ENCODE measurements around the gene SERPINF2.
"Not testable (repeated sequence)": the region's sequence is repeated elsewhere in the genome, so short reads cannot be mapped to it uniquely, and the experiment has no call there.

The SERPINF2 gene

DNA sequence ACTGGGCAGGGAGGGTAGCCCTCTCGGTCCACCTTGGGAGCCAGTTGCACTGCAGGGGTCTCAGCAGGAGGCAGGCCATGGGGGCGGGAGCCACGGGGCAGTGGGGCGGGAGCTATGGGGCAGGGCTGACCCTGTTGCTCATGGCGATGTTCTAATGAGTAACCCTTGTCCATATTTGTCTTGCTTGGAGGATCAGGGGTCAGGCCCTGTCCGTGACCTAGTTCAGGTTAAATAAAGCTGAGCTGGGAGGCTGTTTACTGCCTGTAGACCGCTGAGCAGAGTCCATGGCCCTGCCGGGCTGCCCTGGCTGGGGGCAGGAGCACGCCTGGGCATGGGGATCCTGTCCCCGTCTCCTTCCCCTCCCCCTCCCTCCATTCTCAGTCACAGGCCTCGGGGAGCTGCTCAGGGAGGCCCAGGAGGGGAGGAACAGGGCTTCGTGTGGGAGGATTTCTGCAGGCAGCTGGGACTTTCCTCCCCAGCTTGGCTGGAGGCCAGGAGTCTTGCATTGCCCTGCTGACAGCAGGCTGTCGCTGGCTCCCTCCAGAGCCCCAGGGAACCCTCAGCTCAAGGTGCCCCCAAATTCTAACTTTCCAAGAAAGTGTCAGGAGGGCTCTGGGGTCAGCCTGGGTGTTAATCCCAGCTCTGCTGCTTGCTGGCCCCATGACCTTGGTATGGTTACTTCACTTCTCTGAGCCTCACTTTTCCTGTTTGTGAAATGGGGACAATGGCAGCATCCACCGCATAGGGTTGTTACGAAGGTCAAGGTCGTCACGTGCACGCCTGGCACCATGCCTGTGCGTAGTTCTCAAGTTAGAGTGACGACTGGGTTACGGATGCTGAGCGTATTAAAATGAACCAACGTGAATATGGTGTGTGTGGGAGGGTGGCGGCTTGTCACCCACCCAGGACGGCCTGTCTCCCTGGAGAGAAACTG is 6.1 kb upstream of the SERPINF2 start:
- no peak for DNase-seq

DNA sequence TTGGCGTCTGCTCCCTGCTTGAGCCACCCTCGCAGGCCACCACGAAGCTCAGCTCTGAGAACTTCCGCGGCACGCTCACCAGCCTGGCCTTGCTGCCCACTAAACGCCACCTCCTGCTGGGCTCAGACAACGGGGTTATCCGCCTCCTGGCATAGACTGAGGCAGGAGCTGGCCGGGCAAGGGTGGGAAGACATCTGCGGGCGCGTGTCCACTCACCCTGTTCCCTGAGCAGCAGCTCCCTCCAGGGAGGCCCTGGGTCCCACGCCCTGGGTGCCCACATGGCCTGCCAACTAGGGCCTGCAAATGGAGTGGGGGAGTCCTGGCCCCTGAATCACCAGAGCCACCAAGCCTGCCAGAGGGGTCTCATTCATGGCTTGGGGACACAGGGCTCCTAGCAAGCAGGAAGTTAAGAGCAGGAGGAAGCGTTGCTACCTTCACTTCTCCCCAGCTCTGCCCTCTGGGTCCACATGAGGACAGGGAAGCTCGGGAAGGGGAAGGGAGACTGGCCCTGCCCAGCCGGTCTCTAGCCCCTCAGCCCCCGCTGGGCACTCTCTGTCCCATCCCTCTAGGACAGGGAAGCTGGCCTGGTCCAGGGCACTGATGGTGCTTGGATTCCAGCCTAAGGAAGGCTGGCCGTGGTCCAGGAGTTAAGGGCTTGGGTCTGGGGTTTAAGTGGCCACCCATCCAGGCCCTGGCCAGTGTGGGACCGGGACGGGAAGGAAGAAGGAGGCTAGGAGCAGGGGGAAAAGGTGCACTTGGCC is 5.0 kb upstream of the SERPINF2 start:
- DNase-seq, result no peak

DNA sequence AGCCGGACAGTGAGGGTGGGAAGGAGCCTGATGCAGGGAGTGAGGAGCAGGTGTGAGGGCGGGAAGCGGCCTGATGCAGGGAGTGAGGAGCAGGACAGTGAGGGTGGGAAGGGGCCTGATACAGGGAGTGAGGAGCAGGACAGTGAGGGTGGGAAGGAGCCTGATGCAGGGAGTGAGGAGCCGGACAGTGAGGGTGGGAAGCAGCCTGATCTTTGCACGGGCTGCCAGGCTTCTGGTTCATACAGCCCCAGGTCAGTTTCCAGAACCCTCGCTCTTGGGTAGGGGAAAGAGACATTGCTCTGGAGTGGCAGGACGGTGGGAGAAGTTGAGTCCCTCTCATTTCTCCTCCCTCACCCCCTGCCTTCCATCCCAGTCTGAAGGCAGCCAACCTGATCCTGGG is 772 bp upstream of the SERPINF2 start:
- DNase-seq, result not testable (repeated sequence)

DNA sequence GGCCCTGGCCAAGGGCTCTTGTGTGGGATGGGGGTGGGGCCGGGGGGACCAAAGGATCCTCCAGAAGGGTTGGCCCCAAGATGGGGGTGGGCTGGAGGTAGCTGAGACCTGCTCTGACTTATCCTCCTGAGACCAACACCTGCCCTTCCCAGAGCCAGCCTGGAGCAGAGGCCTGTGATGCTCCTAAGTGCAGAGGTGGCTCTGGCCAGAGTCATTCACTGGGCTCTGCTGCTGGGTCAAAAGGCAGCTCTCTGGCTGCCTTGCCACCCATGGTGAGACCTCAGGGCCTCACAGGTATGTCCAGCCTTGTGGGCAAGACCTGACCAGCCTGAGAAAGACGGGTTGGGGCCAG is 393 bp downstream of the SERPINF2 start:
- DNase-seq, result no peak

DNA sequence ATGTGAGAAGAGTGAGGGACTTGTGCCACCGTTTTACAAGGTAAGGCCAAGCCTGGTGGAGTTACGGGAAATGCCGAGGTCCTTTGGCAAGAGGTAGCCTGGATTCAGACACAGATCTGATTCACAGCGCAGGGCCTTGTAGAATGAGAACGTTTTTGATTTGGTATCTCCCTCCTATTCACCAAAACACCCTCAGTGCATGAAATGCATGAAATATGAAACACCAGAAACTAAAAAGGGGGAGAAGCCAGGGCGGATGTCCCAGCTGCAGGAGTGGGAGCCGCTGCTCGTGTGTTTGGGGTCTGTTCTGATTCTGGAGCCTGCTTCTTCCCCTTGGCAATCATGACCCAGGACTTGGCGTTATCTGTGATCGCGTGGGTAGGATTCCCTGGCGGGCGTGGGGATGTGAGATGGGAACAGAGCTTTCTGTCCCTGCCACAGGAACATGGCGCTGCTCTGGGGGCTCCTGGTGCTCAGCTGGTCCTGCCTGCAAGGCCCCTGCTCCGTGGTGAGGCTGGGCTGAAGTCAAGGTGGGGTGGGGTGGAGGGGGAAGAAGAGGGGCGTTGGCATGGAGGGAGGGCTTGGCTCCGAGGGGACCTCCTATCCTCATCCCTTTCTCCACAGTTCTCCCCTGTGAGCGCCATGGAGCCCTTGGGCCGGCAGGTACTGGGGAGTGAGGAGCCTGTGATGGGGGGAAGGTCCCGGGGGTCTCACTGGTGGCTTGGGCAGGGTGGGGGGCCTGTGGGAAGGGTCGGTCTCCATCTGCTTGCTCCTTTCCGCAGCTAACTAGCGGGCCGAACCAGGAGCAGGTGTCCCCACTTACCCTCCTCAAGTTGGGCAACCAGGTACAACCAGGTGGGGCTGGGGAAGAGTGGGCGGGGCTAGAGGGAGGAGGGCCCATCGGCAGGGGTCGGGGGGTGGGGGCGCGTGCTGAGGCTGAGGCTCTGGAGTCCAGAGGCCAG is 2.2 kb downstream of the SERPINF2 start:
- DNase-seq, result no peak

DNA sequence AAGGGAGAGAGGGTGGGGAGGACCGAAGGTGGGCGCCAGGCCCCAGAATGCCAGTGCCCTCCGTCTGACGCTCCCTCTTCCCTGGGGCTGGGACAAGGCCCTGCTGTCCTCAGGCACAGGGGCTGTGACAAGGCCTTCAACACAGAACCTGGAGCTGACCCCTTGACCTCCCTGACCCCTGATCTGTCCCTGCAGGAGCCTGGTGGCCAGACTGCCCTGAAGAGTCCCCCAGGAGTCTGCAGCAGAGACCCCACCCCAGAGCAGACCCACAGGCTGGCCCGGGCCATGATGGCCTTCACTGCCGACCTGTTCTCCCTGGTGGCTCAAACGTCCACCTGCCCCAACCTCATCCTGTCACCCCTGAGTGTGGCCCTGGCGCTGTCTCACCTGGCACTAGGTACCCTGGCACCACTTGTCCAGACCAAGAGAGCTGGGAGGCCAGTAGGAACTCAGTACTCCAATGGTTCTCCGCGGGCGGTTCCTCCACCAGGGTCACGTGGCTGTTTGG is 2.9 kb downstream of the SERPINF2 start:
- no peak for DNase-seq

DNA sequence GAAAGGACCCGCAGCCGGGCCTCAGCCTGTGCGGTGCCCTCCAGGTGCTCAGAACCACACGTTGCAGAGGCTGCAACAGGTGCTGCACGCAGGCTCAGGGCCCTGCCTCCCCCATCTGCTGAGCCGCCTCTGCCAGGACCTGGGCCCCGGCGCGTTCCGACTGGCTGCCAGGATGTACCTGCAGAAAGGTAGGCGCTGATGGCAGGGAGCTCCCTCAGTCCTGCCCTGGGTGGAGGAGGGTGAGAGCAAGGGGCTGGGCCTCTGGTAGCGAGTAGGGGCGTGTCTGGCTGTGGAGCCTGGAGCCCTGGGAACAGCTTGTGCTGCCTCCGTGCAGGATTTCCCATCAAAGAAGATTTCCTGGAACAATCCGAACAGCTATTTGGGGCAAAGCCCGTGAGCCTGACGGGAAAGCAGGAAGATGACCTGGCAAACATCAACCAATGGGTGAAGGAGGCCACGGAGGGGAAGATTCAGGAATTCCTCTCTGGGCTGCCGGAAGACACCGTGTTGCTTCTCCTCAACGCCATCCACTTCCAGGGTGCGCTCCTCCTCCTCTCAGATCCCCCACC is 4.4 kb downstream of the SERPINF2 start:
- DNase-seq, result no peak

DNA sequence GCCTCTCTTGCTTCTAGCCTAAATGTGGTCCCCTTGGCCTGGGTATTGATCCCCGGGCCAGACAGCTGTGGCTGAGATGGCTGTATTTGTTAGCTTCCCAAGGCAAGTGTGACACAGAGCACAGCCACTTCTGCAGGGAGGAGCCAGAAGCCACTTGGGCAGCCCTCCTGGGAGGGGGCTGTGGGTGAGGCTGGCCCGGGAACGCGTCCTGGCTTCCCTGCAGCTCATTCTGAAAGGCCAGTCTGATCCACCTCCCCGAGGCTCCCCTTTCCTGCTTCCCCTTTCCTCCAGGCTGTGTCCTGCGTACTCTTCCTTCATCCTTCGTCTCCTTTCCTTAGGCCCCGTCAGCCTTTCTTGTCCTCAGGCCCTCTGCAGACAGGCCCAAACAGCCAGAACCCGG is 8.0 kb downstream of the SERPINF2 start:
- DNase-seq, result no peak

DNA sequence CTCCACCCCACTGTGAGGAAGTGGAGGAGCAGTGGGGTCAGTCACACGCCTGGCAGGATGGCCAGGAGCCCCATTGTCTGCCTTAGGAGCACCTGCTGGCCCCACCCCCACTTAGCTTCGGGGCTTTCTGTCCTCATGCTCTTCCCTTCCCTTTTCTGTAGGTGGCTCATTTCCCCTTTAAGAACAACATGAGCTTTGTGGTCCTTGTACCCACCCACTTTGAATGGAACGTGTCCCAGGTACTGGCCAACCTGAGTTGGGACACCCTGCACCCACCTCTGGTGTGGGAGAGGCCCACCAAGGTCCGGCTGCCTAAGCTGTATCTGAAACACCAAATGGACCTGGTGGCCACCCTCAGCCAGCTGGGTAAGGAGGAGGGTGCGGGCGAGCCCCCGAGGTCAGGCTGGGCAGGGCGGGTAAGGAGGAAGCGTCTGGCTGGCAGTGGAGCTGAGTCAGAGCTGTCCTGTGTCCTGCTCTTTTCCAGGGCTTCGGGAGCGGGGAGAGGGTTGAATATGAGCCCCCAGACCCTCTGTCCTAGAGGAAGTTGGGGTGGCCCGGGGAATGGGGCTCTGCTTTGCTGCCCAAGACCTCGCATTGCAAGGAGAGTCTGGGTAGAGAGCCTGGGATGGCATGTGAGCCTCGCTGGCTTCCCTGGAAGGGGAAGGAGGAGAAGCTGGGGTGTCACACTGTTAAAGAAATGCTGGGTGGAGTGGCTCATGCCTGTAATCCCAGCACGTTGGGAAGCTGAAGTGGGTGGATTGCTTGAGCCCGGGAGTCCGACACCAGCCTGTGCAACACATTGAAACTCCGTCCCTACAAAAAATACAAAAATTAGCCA is 10.0 kb downstream of the SERPINF2 start:
- no peak for DNase-seq

DNA sequence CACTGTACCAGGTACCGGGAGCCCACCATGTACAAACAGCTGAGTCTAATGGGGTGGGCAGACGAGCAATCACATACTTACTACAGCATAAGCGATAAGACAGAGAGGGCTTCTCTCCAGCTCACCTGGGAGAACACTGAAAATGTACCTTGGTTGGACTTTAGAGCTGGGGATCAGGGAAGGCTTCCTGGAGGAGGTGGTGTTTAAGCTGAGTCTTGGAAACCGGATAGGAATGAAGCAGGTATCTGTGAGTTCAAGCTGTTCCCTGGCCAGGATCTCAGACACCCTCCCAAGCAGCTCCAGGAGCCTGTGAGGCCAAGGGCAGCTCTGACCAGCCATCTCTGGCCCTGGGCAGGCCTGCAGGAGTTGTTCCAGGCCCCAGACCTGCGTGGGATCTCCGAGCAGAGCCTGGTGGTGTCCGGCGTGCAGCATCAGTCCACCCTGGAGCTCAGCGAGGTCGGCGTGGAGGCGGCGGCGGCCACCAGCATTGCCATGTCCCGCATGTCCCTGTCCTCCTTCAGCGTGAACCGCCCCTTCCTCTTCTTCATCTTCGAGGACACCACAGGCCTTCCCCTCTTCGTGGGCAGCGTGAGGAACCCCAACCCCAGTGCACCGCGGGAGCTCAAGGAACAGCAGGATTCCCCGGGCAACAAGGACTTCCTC is 11.2 kb downstream of the SERPINF2 start:
- no peak for DNase-seq

DNA sequence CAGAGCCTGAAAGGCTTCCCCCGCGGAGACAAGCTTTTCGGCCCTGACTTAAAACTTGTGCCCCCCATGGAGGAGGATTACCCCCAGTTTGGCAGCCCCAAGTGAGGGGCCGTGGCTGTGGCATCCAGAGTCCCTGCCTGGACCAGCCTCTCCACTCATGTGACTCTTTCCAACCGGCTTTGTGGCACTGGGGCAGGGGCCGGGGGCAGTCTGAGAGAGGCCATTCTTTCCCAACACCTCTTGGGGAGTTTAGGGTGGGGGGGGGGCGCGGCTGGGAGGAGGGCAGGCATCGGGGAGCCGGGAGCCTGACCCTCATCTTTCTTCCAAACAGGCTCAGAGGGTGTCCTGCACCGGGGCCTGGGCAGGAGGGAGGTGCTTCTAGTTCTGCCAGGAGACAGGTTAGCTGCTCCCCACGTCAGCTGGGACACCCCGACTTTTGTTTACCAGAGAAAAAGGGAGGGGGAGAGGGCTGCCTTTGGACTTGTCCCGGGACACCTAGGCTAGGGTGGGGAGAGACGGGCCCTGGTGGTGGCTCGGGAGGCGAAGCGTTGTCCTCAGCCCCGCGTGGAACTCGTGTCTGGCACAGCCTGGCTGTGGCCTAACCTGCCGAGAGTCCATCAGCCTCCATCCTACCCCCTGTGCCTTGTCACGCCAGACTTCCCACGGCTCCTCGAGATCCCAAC is 11.9 kb downstream of the SERPINF2 start:
- DNase-seq, result no peak

DNA sequence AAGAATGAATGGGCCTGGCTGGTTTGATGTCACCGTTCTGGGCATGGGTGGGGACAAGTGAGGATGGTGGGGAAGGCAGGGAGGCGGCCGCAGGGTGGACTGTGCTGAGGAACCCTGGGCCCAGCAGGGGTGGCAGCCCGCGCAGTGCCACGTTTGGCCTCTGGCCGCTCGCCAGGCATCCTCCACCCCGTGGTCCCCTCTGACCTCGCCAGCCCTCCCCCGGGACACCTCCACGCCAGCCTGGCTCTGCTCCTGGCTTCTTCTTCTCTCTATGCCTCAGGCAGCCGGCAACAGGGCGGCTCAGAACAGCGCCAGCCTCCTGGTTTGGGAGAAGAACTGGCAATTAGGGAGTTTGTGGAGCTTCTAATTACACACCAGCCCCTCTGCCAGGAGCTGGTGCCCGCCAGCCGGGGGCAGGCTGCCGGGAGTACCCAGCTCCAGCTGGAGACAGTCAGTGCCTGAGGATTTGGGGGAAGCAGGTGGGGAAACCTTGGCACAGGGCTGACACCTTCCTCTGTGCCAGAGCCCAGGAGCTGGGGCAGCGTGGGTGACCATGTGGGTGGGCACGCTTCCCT is 12.7 kb downstream of the SERPINF2 start:
- no peak for DNase-seq

DNA sequence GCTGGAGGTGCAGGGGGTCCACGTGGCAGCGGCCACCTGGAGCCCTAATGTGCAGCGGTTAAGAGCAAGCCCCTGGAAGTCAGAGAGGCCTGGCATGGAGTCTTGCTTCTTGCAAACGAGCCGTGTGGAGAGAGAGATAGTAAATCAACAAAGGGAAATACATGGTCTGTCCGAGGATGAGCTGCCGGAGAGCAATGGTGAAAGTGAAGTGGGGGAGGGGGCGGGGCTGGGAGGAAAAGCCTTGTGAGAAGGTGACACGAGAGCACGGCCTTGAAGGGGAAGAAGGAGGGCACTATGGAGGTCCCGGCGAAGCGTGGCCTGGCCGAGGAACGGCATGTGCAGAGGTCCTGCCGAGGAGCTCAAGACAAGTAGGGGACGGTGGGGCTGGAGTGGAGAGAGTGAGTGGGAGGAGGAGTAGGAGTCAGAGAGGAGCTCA is 13.2 kb downstream of the SERPINF2 start:
- no peak for DNase-seq

DNA sequence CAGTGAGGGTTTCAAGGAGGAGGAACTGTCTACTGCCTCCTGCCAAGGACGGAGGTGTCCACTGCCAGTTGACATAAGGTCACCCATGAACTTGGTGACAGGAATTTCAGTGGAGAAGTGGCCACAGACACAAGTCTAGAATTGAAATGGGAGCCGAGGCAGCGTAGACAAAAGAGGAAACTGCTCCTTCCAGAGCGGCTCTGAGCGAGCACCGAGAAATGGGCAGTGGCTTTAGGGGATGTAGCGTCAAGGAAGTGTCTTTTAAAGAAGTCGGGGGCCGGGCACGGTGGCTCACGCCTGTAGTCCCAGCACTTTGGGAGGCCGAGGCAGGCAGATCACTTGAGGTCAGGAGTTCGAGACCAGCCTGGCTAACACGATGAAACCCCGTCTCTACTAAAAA is 16.1 kb downstream of the SERPINF2 start:
- no peak for DNase-seq

DNA sequence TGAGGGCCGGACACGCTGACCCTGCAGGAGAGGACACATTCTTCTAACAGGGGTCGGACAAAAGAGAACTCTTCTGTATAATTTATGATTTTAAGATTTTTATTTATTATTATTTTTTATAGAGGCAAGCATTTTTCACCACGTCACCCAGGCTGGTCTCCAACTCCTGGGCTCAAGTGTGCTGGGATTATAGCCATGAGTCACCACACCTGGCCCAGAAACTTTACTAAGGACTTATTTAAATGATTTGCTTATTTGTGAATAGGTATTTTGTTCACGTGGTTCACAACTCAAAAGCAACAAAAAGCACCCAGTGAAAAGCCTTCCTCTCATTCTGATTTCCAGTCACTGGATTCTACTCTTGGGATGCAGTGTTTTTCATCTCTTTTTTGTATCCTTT is 16.9 kb downstream of the SERPINF2 start:
- DNase-seq, result no peak

DNA sequence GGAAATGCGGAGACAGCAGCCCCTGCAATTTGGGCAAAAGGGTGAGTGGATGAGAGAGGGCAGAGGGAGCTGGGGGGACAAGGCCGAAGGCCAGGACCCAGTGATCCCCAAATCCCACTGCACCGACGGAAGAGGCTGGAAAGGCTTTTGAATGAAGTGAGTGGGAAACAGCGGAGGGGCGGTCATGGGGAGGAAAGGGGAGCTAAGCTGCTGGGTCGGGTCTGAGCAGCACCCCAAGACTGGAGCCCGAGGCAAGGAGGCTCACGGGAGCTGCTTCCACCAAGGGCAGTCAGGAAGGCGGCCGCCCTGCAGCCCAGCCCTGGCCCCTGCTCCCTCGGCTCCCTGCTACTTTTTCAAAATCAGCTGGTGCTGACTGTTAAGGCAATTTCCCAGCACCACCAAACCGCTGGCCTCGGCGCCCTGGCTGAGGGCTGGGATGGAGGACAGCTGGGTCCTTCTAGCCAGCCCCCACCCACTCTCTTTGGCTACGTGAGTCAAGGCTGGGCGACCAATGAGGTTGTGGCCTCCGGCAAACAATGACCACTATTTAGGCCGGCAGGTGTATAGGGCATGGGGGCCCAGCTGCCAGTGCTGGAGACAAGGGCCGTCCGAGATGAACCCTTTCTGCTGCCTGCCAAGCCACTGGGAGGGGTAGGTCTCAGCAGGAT is 19.7 kb downstream of the SERPINF2 start:
- no peak for DNase-seq

DNA sequence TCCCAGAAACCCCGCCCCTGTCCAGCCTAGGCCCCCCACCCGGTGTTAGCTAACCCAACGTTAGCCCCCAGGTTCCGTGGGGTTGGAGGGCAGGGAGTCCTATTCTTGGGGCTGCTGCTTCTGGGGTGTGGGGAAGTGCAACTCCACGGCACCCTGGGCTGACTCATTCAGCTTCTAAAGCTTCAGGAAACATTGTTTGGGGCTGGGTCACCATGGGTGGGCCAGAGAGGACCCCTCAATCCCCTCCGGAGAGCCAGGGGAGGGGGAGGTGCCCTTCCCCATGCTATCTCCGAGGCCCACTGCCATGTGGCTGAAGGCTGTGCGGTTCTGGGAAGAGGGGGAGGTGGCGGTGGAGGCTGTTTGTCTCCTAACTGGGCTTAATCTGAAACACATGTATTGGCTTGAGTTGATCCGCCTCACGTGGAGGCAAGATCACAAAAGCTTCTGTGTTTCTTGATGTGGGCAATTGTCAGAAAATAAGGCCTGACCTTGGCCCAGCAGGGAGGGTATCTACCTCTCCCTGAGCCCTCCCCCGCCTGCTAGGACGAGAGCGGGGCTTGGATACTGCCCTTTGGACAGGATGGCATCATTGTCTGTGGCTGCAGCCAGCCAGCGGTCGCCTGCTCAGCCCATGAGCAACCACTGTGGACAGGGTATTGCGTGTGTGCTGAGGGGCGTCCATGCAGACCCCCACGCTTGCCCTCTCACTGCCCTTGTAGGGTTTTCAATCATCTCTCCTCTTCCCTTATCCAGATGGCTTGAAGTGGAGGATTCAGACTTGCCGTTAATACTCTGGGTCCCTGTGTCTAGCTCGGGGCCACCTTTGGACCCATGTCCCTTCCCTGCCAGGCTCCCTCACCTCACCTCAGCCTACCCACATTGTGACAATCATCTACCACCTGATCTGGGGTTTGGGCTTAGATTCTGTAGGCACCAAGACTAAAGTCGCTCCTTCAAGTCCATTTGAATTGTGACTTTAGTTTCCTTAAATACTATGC is 20.5 kb downstream of the SERPINF2 start:
- no peak for DNase-seq

DNA sequence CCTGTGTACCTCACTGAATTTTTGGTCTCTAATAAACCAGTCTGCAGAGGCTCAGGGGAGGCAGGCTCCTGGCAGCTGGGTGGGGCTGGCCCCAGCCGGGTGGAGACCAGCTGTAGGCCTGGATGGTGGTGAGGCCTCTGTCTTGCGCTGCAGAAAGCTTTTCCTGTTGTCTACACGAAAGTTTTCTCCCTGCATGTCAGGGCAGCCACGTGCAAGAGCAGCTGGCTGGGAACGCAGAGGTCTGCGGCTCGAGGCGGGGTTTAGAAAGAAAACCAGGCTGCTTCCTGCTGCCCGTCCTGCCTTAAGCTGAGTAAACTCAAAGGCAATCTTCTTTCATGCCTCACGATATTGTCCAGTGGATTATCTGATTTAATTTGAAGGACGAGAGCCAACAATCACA is 21.6 kb downstream of the SERPINF2 start:
- no peak for DNase-seq
